GM21390 (cell line): ENCODE data around the gene EPM2A.
"Not testable (repeated sequence)": the region's sequence is repeated elsewhere in the genome, so short reads cannot be mapped to it uniquely, and the experiment has no call there.

ENCODE experiments used
- ATAC-seq: cut with Tn5 transposase; IDR thresholded peaks from one replicate; pipeline ENCODE4 v1.9.1; 2021; ENCODE audit not compliant: unreplicated experiment

Gene EPM2A

GRCh38 chr6:145735356-145736165, at the start of gene EPM2A:
EPM2A (minus strand) TSS chr6:145735520; CDS start chr6:145735498, 22 bp downstream.
- ATAC-seq: peak; percentile 70

GRCh38 chr6:145784683-145785082, 49.4 kb upstream of the EPM2A start:
- peak; percentile 91 for ATAC-seq

GRCh38 chr6:145783796-145784195, 48.5 kb upstream of the EPM2A start:
- no peak for ATAC-seq

- no peak for ATAC-seq
Observed at GRCh38 chr6:145772846-145773245, 37.5 kb upstream of the EPM2A start.

- no peak for ATAC-seq
Observed at GRCh38 chr6:145765449-145765848, 30.1 kb upstream of the EPM2A start.

- ATAC-seq: no peak
Observed at GRCh38 chr6:145763742-145764141, 28.4 kb upstream of the EPM2A start.

- ATAC-seq: no peak
Observed at GRCh38 chr6:145761584-145761983, 26.3 kb upstream of the EPM2A start.

GRCh38 chr6:145758113-145758512, 22.8 kb upstream of the EPM2A start:
- ATAC-seq: no peak

GRCh38 chr6:145756170-145756662, 20.9 kb upstream of the EPM2A start:
- no peak for ATAC-seq

- no peak for ATAC-seq
Observed at GRCh38 chr6:145755682-145756081, 20.4 kb upstream of the EPM2A start.

GRCh38 chr6:145752638-145753037, 17.3 kb upstream of the EPM2A start:
- ATAC-seq: no peak

- peak; percentile 82 for ATAC-seq
Observed at GRCh38 chr6:145749632-145750031, 14.3 kb upstream of the EPM2A start.

GRCh38 chr6:145745861-145746260, 10.5 kb upstream of the EPM2A start:
- ATAC-seq: no peak

GRCh38 chr6:145744619-145745018, 9.3 kb upstream of the EPM2A start:
- ATAC-seq: no peak

- no peak for ATAC-seq
Observed at GRCh38 chr6:145743332-145743731, 8.0 kb upstream of the EPM2A start.

GRCh38 chr6:145742472-145742871, 7.2 kb upstream of the EPM2A start:
- ATAC-seq: not testable (repeated sequence)

GRCh38 chr6:145739685-145740084, 4.4 kb upstream of the EPM2A start:
- ATAC-seq: not testable (repeated sequence)

- ATAC-seq: no peak
Observed at GRCh38 chr6:145738265-145738664, 2.9 kb upstream of the EPM2A start.

- no peak for ATAC-seq
Observed at GRCh38 chr6:145736661-145737144, 1.4 kb upstream of the EPM2A start.

- ATAC-seq: peak; percentile 71
Observed at GRCh38 chr6:145734486-145735355, 599 bp downstream of the EPM2A start.

GRCh38 chr6:145733810-145734209, 1.5 kb downstream of the EPM2A start:
- no peak for ATAC-seq

GRCh38 chr6:145733207-145733606, 2.1 kb downstream of the EPM2A start:
- ATAC-seq: no peak
